CD4-positive, alpha-beta T cell treated with Interferon alpha-2 for 1 hour (primary cell): ENCODE results near the gene MAP3K13.

Experiments
- DNase-seq, 2 donors: peaks; one replicate each; pipeline ENCODE4 v3.0.0-alpha.2; 2020 to 2022

Gene MAP3K13

GRCh38 chr3:185362850-185363661, at the start of gene MAP3K13:
Gene MAP3K13 (plus strand): TSS chr3:185363136. CDS start chr3:185428582, 65,446 bp downstream.
- peak; percentile 46 to 65 for DNase-seq

GRCh38 chr3:185313693-185314246, 49.2 kb upstream of the MAP3K13 start:
- no peak for DNase-seq

GRCh38 chr3:185316740-185317412, 46.1 kb upstream of the MAP3K13 start:
- no peak for DNase-seq

- DNase-seq: no peak
Measured at GRCh38 chr3:185317674-185318073, 45.3 kb upstream of the MAP3K13 start.

- DNase-seq: no peak
Measured at GRCh38 chr3:185318141-185318540, 44.8 kb upstream of the MAP3K13 start.

GRCh38 chr3:185319801-185320200, 43.1 kb upstream of the MAP3K13 start:
- no peak for DNase-seq

GRCh38 chr3:185320949-185321348, 42.0 kb upstream of the MAP3K13 start:
- no peak for DNase-seq

GRCh38 chr3:185322101-185322719, 40.7 kb upstream of the MAP3K13 start:
- no peak for DNase-seq

GRCh38 chr3:185325946-185326791, 36.8 kb upstream of the MAP3K13 start:
- DNase-seq: no peak

- DNase-seq: no peak
Measured at GRCh38 chr3:185327062-185327461, 35.9 kb upstream of the MAP3K13 start.

- no peak for DNase-seq
Measured at GRCh38 chr3:185328324-185329004, 34.5 kb upstream of the MAP3K13 start.

- DNase-seq: peak in 1 of 2 donors; percentile 1
Measured at GRCh38 chr3:185330238-185330637, 32.7 kb upstream of the MAP3K13 start.

- DNase-seq: no peak
Measured at GRCh38 chr3:185330644-185331043, 32.3 kb upstream of the MAP3K13 start.

- DNase-seq: no peak
Measured at GRCh38 chr3:185332026-185332735, 30.8 kb upstream of the MAP3K13 start.

- DNase-seq: no peak
Measured at GRCh38 chr3:185335799-185336198, 27.1 kb upstream of the MAP3K13 start.

- no peak for DNase-seq
Measured at GRCh38 chr3:185337231-185337816, 25.6 kb upstream of the MAP3K13 start.

GRCh38 chr3:185339945-185340344, 23.0 kb upstream of the MAP3K13 start:
- no peak for DNase-seq

GRCh38 chr3:185340751-185341150, 22.2 kb upstream of the MAP3K13 start:
- no peak for DNase-seq

- no peak for DNase-seq
Measured at GRCh38 chr3:185341616-185342458, 21.1 kb upstream of the MAP3K13 start.
